NCI-H748 (cell line): ENCODE data around the gene TDG.

Experiments
- DNase-seq: peaks from one replicate; lab custom pipeline; 2025; ENCODE audit not compliant: unreplicated experiment; lab: John Stamatoyannopoulos, UW

TDG gene

GRCh38 chr12:103965590-103966504 lies at the start of gene TDG:
Gene TDG, plus strand, starts transcription at chr12:103965872. Its CDS starts 166 bp downstream, at chr12:103966038.
- peak; percentile 99 for DNase-seq

- DNase-seq, result no peak
Measured at GRCh38 chr12:103917873-103918272, 47.8 kb upstream of the TDG start.

GRCh38 chr12:103924761-103925641 lies 40.7 kb upstream of the TDG start:
- no peak for DNase-seq

GRCh38 chr12:103928682-103929045 lies 37.0 kb upstream of the TDG start:
- peak; percentile 28 for DNase-seq

- peak; percentile 95 for DNase-seq
Measured at GRCh38 chr12:103929046-103929783, 36.5 kb upstream of the TDG start.

GRCh38 chr12:103929784-103930033 lies 36.0 kb upstream of the TDG start:
- DNase-seq, result no peak

- peak; percentile 100 for DNase-seq
Measured at GRCh38 chr12:103930034-103930786, 35.5 kb upstream of the TDG start, which contains the start of gene HSP90B1. Gene HSP90B1, plus strand, starts transcription at chr12:103930410. Its CDS starts 106 bp downstream, at chr12:103930516.

GRCh38 chr12:103930787-103931735 lies 34.6 kb upstream of the TDG start:
- peak; percentile 37 for DNase-seq

- DNase-seq, result peak; percentile 33
Measured at GRCh38 chr12:103933237-103933636, 32.4 kb upstream of the TDG start.

GRCh38 chr12:103936679-103937078 lies 29.0 kb upstream of the TDG start:
- DNase-seq, result no peak

- no peak for DNase-seq
Measured at GRCh38 chr12:103944964-103945363, 20.7 kb upstream of the TDG start.

GRCh38 chr12:103947871-103948555 lies 17.7 kb upstream of the TDG start:
- no peak for DNase-seq

- no peak for DNase-seq
Measured at GRCh38 chr12:103948746-103949406, 16.8 kb upstream of the TDG start.

GRCh38 chr12:103952497-103952896 lies 13.2 kb upstream of the TDG start:
- DNase-seq, result no peak

- DNase-seq, result no peak
Measured at GRCh38 chr12:103955811-103956508, 9.7 kb upstream of the TDG start.

GRCh38 chr12:103956509-103957027 lies 9.1 kb upstream of the TDG start:
- DNase-seq, result peak; percentile 68

GRCh38 chr12:103957865-103958388 lies 7.7 kb upstream of the TDG start:
- DNase-seq, result no peak
